ENCODE data around the gene MYO5A.

DNA sequence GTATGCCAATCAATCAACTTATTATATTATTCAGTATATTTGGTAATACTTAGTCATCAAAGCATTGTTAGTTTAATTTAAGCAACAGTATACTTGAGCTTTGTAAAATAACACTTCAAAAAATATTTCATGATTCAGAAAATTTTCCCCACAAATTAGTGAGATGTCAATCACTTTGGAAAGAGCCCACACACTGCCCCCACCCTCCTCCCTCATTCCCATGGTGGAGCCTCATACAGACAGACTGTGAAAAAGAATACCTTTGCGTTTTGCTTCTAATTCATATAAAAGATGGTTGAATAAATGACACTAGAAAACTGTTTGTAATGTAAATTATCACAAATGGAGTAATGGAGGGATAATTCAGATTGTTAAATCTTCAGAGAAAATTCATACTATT lies 189.8 kb downstream of the MYO5A start:
- TF ChIP-seq, protein P1, sequence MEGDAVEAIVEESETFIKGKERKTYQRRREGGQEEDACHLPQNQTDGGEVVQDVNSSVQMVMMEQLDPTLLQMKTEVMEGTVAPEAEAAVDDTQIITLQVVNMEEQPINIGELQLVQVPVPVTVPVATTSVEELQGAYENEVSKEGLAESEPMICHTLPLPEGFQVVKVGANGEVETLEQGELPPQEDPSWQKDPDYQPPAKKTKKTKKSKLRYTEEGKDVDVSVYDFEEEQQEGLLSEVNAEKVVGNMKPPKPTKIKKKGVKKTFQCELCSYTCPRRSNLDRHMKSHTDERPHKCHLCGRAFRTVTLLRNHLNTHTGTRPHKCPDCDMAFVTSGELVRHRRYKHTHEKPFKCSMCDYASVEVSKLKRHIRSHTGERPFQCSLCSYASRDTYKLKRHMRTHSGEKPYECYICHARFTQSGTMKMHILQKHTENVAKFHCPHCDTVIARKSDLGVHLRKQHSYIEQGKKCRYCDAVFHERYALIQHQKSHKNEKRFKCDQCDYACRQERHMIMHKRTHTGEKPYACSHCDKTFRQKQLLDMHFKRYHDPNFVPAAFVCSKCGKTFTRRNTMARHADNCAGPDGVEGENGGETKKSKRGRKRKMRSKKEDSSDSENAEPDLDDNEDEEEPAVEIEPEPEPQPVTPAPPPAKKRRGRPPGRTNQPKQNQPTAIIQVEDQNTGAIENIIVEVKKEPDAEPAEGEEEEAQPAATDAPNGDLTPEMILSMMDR (conservative IDR thresholded peaks at IDR 0.05; ENCODE audit: low read length), result no peak
- no peak for TF ChIP-seq EZH2phosphoT487 (IDR thresholded peaks at IDR 0.05; ENCODE audit: borderline replicate concordance, low read depth, low read length)
